MM.1S (cell line): Measurements from ENCODE around the gene LETM1.

Source experiments
- DNase-seq: peaks from one replicate; pipeline ENCODE4 v3.0.0-alpha.2; 2015
- H2AFZ ChIP-seq: fragments of 300-600 bp; sonication (generic); 2 replicates; pipeline ENCODE4 v1.6.0; 2016; ENCODE audit warnings: antibody characterized with exemption, low read length
- H3F3A ChIP-seq: fragments of 300-600 bp; sonication (generic); 2 replicates; pipeline ENCODE4 v1.6.1; 2016; ENCODE audit warnings: mild to moderate bottlenecking, antibody characterized with exemption, low read length, moderate library complexity, mixed read lengths; ENCODE audit not compliant: insufficient read depth
- H3K27ac ChIP-seq: fragments of 300-600 bp; sonication (generic); 2 replicates; pipeline ENCODE4 v1.5.1; 2016; ENCODE audit warnings: mild to moderate bottlenecking, low read length
- H3K27me3 ChIP-seq: fragments of 300-600 bp; sonication (generic); replicated peaks from 2 replicates; pipeline ENCODE4 v1.6.0; 2016; ENCODE audit warnings: low read length; ENCODE audit not compliant: insufficient read depth
- H3K36me3 ChIP-seq: fragments of 300-600 bp; sonication (generic); replicated peaks from 2 replicates; pipeline ENCODE4 v1.6.1; 2016; ENCODE audit warnings: mild to moderate bottlenecking, low read length, mixed read lengths; ENCODE audit not compliant: insufficient read depth
- H3K4me1 ChIP-seq: fragments of 300-600 bp; sonication (generic); 2 replicates; pipeline ENCODE4 v1.6.1; 2016; ENCODE audit warnings: low read length, mixed read lengths
- H3K4me2 ChIP-seq: fragments of 300-600 bp; sonication (generic); 2 replicates; pipeline ENCODE4 v1.6.0; 2016; ENCODE audit warnings: low read depth, low read length
- H3K4me3 ChIP-seq: fragments of 300-600 bp; sonication (generic); 2 replicates; pipeline ENCODE4 v1.5.1; 2016; ENCODE audit warnings: low read length, mixed read lengths
- H3K79me2 ChIP-seq: fragments of 300-600 bp; sonication (generic); 2 replicates; pipeline ENCODE4 v1.6.1; 2016; ENCODE audit warnings: mixed run types, low read length, mixed read lengths
- H3K9ac ChIP-seq: fragments of 300-600 bp; sonication (generic); 2 replicates; pipeline ENCODE4 v1.6.1; 2016; ENCODE audit warnings: low read length, mixed read lengths
- H3K9me2 ChIP-seq: fragments of 300-600 bp; sonication (generic); replicated peaks from 2 replicates; pipeline ENCODE4 v1.6.1; 2016; ENCODE audit warnings: mild to moderate bottlenecking, low read length, mixed read lengths; ENCODE audit not compliant: insufficient read depth
- H3K9me3 ChIP-seq: fragments of 300-600 bp; sonication (generic); replicated peaks from 2 replicates; pipeline ENCODE4 v1.6.1; 2016; ENCODE audit warnings: mild to moderate bottlenecking, low read length, mixed read lengths; ENCODE audit not compliant: insufficient read depth
- H4K20me1 ChIP-seq: fragments of 300-600 bp; sonication (generic); 2 replicates; pipeline ENCODE4 v1.6.1; 2016; ENCODE audit warnings: mild to moderate bottlenecking, low read length, moderate library complexity, mixed read lengths; ENCODE audit not compliant: insufficient read depth
- EZH2 ChIP-seq: fragments of 300-600 bp; sonication (generic); optimal IDR thresholded peaks from 2 replicates; pipeline ENCODE3; 2017; ENCODE audit warnings: low read depth, mild to moderate bottlenecking, antibody characterized with exemption, low read length, mixed read lengths
- EZH2phosphoT487 ChIP-seq: fragments of 300-600 bp; sonication (generic); IDR thresholded peaks from 2 replicates; pipeline ENCODE4 v1.6.1; 2018; ENCODE audit warnings: antibody characterized with exemption, low read length
- TF ChIP-seq, protein P1 (sequence below): fragments of 300-600 bp; sonication (generic); IDR thresholded peaks from 2 replicates; pipeline ENCODE4 v1.5.1; 2016; ENCODE audit warnings: antibody characterized with exemption, low read length, mixed read lengths

Gene LETM1

DNA sequence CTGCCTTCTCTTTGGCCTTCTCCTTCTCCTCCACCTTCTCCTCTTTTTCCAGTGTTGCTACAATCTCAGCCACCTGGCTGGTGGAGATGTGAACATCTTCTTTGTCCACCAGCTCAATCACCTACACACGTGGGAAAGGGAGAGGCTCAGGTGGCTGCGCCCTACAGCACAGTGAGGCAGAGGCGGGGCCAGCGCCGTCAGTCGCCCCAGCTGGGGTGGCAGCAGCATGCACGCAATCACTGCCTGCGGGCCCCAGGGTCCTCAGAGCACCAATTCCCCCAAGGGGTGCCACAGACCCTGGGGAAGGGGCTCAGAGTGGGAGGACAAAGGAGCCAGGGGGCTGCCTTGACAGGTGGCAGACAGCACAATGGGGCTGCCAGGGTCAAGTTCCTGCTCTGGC is 41.5 kb downstream of the LETM1 start:
- no peak overlapping the region for H3K4me2 ChIP-seq
- no peak overlapping the region for H3K9ac ChIP-seq
- no peaks in the 10 kb centered on the region for H3K27me3 ChIP-seq
- H3K4me1 ChIP-seq = no peaks in the 10 kb centered on the region
- no peak overlapping the region for H3K27ac ChIP-seq
- TF ChIP-seq EZH2phosphoT487 (no peak), EZH2 (no peak)
- TF ChIP-seq, protein P1, sequence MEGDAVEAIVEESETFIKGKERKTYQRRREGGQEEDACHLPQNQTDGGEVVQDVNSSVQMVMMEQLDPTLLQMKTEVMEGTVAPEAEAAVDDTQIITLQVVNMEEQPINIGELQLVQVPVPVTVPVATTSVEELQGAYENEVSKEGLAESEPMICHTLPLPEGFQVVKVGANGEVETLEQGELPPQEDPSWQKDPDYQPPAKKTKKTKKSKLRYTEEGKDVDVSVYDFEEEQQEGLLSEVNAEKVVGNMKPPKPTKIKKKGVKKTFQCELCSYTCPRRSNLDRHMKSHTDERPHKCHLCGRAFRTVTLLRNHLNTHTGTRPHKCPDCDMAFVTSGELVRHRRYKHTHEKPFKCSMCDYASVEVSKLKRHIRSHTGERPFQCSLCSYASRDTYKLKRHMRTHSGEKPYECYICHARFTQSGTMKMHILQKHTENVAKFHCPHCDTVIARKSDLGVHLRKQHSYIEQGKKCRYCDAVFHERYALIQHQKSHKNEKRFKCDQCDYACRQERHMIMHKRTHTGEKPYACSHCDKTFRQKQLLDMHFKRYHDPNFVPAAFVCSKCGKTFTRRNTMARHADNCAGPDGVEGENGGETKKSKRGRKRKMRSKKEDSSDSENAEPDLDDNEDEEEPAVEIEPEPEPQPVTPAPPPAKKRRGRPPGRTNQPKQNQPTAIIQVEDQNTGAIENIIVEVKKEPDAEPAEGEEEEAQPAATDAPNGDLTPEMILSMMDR = no peak
- no peaks in the 10 kb centered on the region for H3K9me2 ChIP-seq
- no peaks in the 10 kb centered on the region for H4K20me1 ChIP-seq
- DNase-seq = no peak
- no peaks in the 10 kb centered on the region for H3K9me3 ChIP-seq
- H3F3A ChIP-seq = no peaks in the 10 kb centered on the region
- H3K4me3 ChIP-seq = no peak overlapping the region
- 0 out of 2 replicates have a peak, but pooled peaks cover 3% of the 10 kb centered on the region for H3K36me3 ChIP-seq
- no peak overlapping the region for H2AFZ ChIP-seq
- no peaks in the 10 kb centered on the region for H3K79me2 ChIP-seq

DNA sequence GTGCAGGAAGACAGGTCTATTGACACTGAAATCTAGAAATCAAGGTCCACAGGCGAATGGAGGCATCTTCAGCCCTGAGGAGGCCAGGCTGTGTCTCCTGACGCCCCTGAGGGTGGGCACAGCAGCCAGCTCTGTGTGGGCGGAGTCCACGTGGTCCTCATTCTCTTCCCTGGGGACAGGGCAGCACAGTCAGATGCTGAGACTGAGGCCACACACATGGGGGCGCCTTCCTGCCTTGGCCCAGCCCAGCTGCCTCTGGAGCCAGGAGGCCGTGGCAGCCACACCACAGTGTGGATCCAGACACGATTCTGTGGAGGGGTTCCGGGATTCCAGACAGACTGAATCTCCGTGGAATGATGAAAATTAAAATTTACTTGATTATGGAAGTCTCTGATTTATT is 42.0 kb downstream of the LETM1 start:
- Histone ChIP-seq H4K20me1 (no peaks in the 10 kb centered on the region), H2AFZ (no peak overlapping the region), H3K27ac (no peak overlapping the region), H3K4me3 (no peak overlapping the region), H3K79me2 (no peaks in the 10 kb centered on the region), H3K9me2 (no peaks in the 10 kb centered on the region), H3F3A (no peaks in the 10 kb centered on the region), H3K9ac (no peak overlapping the region), H3K4me1 (no peaks in the 10 kb centered on the region), H3K36me3 (0 out of 2 replicates have a peak, but pooled peaks cover 3% of the 10 kb centered on the region), H3K4me2 (no peak overlapping the region), H3K9me3 (no peaks in the 10 kb centered on the region), H3K27me3 (no peaks in the 10 kb centered on the region)
- TF ChIP-seq, protein P1 = no peak
- no peak for TF ChIP-seq EZH2phosphoT487
- no peak for TF ChIP-seq EZH2
- no peak for DNase-seq

DNA sequence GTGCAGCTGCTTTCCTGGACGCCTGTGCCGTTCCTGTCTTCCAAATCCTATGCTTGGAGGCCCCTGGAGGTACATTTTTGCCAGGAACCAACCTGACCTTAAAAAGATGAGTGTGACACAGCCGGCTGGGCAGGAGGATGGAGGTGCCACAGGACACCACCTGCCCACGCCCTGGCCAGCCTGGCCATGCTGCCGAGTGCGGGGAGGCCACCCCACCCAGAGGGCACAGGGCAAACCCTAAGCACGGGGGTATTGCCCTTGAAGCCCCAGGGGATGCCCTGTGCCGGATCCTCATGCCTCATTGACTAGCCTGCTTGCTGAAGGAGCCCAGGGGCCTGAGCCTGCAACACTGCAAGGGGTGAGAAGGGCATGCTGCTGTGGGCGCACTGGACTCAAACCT is 42.7 kb downstream of the LETM1 start:
- Histone ChIP-seq H3K9ac (no peak overlapping the region), H3K27ac (no peak overlapping the region), H3K4me1 (no peaks in the 10 kb centered on the region), H3K27me3 (no peaks in the 10 kb centered on the region), H3K4me3 (no peak overlapping the region), H2AFZ (no peak overlapping the region), H4K20me1 (no peaks in the 10 kb centered on the region), H3F3A (no peaks in the 10 kb centered on the region), H3K4me2 (no peak overlapping the region), H3K9me2 (no peaks in the 10 kb centered on the region), H3K79me2 (no peaks in the 10 kb centered on the region), H3K36me3 (0 out of 2 replicates have a peak, but pooled peaks cover 3% of the 10 kb centered on the region), H3K9me3 (no peaks in the 10 kb centered on the region)
- TF ChIP-seq EZH2phosphoT487 (no peak), EZH2 (no peak)
- TF ChIP-seq, protein P1 = no peak
- no peak for DNase-seq
